Measurements from ENCODE around the gene CFAP100. TPM values are rescaled to one million over a fixed set of nuclear protein-coding genes. Genes with fewer than 3 reads are reported as not detected.

Gene CFAP100
- total and polyA plus RNA-seq, 2 of the 4 experiments (the other 2 are of a cell fraction) = not detected

- no peak overlapping the region for H3K4ac ChIP-seq (ENCODE audit: low read depth, low read length)
- no peak overlapping the region for H3K56ac ChIP-seq (ENCODE audit: extremely low read depth, insufficient read depth, low read length)
- H3K4me2 ChIP-seq (ENCODE audit: low read depth, low read length) = no peak overlapping the region
- H4K8ac ChIP-seq (ENCODE audit: low read depth in 2 of 2, low read length in 2 of 2) = no peak overlapping the region
- H2BK120ac ChIP-seq (ENCODE audit: low read depth, low read length) = no peak overlapping the region
- WGBS, 2 experiments (ENCODE audit: extremely low coverage in 2 of 2, insufficient read length in 1 of 2) = 91% methylated on average over 6 of the region's 7 CpGs; no CpG with 5 or more reads in 1 of the 2 experiments
- H3K79me1 ChIP-seq (ENCODE audit: low read depth in 1 of 2, low read length in 2 of 2) = peaks cover 28 to 43% of the 10 kb centered on the region in 2 experiments
- POLR2A ChIA-PET (ENCODE audit: unreplicated experiment) = no interaction called here
- TF ChIP-seq FOS (IDR thresholded peaks at IDR 0.05; ENCODE audit: low read depth, low read length) = no peak
- H4K20me1 ChIP-seq (ENCODE audit: insufficient read depth, low read length) = peaks cover 21% of the 10 kb centered on the region
- no peak overlapping the region for H2BK15ac ChIP-seq (ENCODE audit: low read depth, low read length)
- no peak overlapping the region for H3K18ac ChIP-seq (ENCODE audit: low read depth, low read length)
- intact Hi-C loops (cut with micrococcal nuclease) = no loop called here
- ATAC-seq (ENCODE audit: low read depth) (no peak), DNase-seq (no peak)
- H3K9me3 ChIP-seq (ENCODE audit: control insufficient read depth, insufficient read depth, low read length) = no peaks in the 10 kb centered on the region
- H2BK5ac ChIP-seq (ENCODE audit: low read depth, low read length, poor library complexity, severe bottlenecking) = no peak overlapping the region
- CTCF ChIA-PET = no interaction called here
- no peak overlapping the region for H4K91ac ChIP-seq (ENCODE audit: insufficient read depth, low read depth, low read length)
- no peaks in the 10 kb centered on the region for H3K27me3 ChIP-seq (ENCODE audit: control insufficient read depth, insufficient read depth, low read length)
- in situ Hi-C loops (cut with MboI; ENCODE audit: low sequenced_read_pairs) = no loop called here
- H3K9me1 ChIP-seq (ENCODE audit: insufficient read depth, low read length) = no peaks in the 10 kb centered on the region; the same call in 1 of the 2 replicates
- no peaks in the 10 kb centered on the region for H3K4me1 ChIP-seq (ENCODE audit: control insufficient read depth, insufficient read depth, low read length)
- no peak overlapping the region for H3K4me3 ChIP-seq (ENCODE audit: insufficient read depth, low read depth, low read length)
- dilution Hi-C loops (cut with HindIII; ENCODE audit: low sequenced_read_pairs, unreplicated experiment) = no loop called here
- H3K27ac ChIP-seq (ENCODE audit: insufficient read depth, low read length) = no peak overlapping the region
- H3K23ac ChIP-seq (ENCODE audit: low read depth, low read length) = no peak overlapping the region
- H3K36me3 ChIP-seq (ENCODE audit: control insufficient read depth, insufficient read depth, low read length) = peaks cover 55% of the 10 kb centered on the region
- H3K9ac ChIP-seq (ENCODE audit: low read depth, low read length) = no peak overlapping the region
- no peak overlapping the region for H4K5ac ChIP-seq (ENCODE audit: low read depth, low read length)
- no peak overlapping the region for H2AFZ ChIP-seq (replicated peaks; ENCODE audit: low read length, poor library complexity)
- no TSS peak for BruUV-seq (replicated peaks)
- no peak overlapping the region for H2AK5ac ChIP-seq (ENCODE audit: low read depth, low read length)
- no peak overlapping the region for H2BK20ac ChIP-seq (ENCODE audit: low read depth, low read length)
- H3K14ac ChIP-seq (replicated peaks; ENCODE audit: low read depth, low read length) = no peak overlapping the region
- H2AK9ac ChIP-seq (replicated peaks; ENCODE audit: low read depth, low read length, poor library complexity) = no peak overlapping the region
Measured at GRCh38 chr3:126459111-126459762, 64.5 kb downstream of the CFAP100 start.
